ENCODE data around the gene RAB23.

DNA sequence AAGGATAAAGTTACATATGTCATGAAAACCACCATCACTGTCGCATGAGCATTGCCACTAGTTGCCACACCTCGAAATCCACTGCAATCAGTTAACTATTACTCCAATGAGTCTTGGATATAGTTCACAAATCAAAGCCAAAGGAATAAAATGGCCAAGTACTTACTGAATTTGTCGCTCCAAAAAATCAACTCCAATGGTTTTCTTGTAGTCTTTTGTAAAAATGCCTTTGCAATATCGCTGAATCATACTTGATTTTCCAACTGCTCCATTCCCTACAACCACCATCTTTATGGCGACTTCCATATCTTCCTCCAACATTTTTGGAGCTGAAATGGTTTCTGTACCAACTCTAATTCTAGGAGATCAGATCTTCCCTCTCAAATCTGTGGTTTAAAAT lies 12.0 kb downstream of the RAB23 start:
- TF ChIP-seq, protein P1, sequence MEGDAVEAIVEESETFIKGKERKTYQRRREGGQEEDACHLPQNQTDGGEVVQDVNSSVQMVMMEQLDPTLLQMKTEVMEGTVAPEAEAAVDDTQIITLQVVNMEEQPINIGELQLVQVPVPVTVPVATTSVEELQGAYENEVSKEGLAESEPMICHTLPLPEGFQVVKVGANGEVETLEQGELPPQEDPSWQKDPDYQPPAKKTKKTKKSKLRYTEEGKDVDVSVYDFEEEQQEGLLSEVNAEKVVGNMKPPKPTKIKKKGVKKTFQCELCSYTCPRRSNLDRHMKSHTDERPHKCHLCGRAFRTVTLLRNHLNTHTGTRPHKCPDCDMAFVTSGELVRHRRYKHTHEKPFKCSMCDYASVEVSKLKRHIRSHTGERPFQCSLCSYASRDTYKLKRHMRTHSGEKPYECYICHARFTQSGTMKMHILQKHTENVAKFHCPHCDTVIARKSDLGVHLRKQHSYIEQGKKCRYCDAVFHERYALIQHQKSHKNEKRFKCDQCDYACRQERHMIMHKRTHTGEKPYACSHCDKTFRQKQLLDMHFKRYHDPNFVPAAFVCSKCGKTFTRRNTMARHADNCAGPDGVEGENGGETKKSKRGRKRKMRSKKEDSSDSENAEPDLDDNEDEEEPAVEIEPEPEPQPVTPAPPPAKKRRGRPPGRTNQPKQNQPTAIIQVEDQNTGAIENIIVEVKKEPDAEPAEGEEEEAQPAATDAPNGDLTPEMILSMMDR (IDR thresholded peaks at IDR 0.05; ENCODE audit: poor library complexity, severe bottlenecking), result no peak
- TF ChIP-seq TAF1 (IDR thresholded peaks at IDR 0.05; ENCODE audit: low read depth), result no peak
- TF ChIP-seq RAD21 (conservative IDR thresholded peaks at IDR 0.05), result no peak
- TF ChIP-seq EP300 (conservative IDR thresholded peaks at IDR 0.05; ENCODE audit: poor library complexity, severe bottlenecking), result no peak
- no peak for TF ChIP-seq EZH2 (IDR thresholded peaks at IDR 0.05; ENCODE audit: borderline replicate concordance, insufficient read depth, low read length, poor library complexity, severe bottlenecking)
- no peak for TF ChIP-seq POLR2AphosphoS5 (IDR thresholded peaks at IDR 0.05)
- TF ChIP-seq SMC3 (conservative IDR thresholded peaks at IDR 0.05; ENCODE audit: poor library complexity), result no peak
- TF ChIP-seq, protein P2, sequence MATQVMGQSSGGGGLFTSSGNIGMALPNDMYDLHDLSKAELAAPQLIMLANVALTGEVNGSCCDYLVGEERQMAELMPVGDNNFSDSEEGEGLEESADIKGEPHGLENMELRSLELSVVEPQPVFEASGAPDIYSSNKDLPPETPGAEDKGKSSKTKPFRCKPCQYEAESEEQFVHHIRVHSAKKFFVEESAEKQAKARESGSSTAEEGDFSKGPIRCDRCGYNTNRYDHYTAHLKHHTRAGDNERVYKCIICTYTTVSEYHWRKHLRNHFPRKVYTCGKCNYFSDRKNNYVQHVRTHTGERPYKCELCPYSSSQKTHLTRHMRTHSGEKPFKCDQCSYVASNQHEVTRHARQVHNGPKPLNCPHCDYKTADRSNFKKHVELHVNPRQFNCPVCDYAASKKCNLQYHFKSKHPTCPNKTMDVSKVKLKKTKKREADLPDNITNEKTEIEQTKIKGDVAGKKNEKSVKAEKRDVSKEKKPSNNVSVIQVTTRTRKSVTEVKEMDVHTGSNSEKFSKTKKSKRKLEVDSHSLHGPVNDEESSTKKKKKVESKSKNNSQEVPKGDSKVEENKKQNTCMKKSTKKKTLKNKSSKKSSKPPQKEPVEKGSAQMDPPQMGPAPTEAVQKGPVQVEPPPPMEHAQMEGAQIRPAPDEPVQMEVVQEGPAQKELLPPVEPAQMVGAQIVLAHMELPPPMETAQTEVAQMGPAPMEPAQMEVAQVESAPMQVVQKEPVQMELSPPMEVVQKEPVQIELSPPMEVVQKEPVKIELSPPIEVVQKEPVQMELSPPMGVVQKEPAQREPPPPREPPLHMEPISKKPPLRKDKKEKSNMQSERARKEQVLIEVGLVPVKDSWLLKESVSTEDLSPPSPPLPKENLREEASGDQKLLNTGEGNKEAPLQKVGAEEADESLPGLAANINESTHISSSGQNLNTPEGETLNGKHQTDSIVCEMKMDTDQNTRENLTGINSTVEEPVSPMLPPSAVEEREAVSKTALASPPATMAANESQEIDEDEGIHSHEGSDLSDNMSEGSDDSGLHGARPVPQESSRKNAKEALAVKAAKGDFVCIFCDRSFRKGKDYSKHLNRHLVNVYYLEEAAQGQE (IDR thresholded peaks at IDR 0.05; ENCODE audit: borderline replicate concordance), result no peak
- TF ChIP-seq MXI1 (conservative IDR thresholded peaks at IDR 0.05; ENCODE audit: poor library complexity, severe bottlenecking), result no peak
